Activated B cell treated with CpG ODN at 0.5 μM for 24 hours (primary cell): ENCODE results near the gene TASOR2. TPM values are rescaled to one million over a fixed set of nuclear protein-coding genes. Genes with fewer than 3 reads are reported as not detected.

Experiments used
- ATAC-seq: fragments of 200-7000 bp; cut with Tn5 transposase; one replicate; pipeline ENCODE4 v1.10.0; 2021; ENCODE audit warnings: low read depth, mild to moderate bottlenecking, moderate library complexity
- CTCF ChIA-PET: fragments of 350-600 bp; sonication (Branson Sonifier 250); formaldehyde crosslinking; loops from one replicate; lab custom pipeline; 2021; ENCODE audit warnings: antibody characterized with exemption; lab: Charles Lee
- POLR2A ChIA-PET: fragments of 350-600 bp; sonication (Branson Sonifier 250); formaldehyde crosslinking; loops from one replicate; lab custom pipeline; 2021; ENCODE audit warnings: antibody characterized with exemption; lab: Charles Lee
- DNase-seq: peaks from one replicate; pipeline ENCODE4 v3.0.0; 2022
- H3K27ac Mint-ChIP-seq: one replicate; pipeline ENCODE4 v1.8.0; 2020; ENCODE audit warnings: mixed read lengths
- H3K27me3 Mint-ChIP-seq: one replicate; pipeline ENCODE4 v1.8.0; 2021; ENCODE audit warnings: mixed read lengths
- H3K36me3 Mint-ChIP-seq: one replicate; pipeline ENCODE4 v1.8.0; 2021; ENCODE audit warnings: low read depth, mixed read lengths
- H3K4me1 Mint-ChIP-seq: one replicate; pipeline ENCODE4 v1.8.0; 2021; ENCODE audit warnings: mixed read lengths
- H3K4me3 Mint-ChIP-seq: one replicate; pipeline ENCODE4 v1.8.0; 2020; ENCODE audit warnings: mild to moderate bottlenecking, mixed read lengths
- H3K9me3 Mint-ChIP-seq: one replicate; pipeline ENCODE4 v1.8.0; 2020; ENCODE audit warnings: mixed read lengths
- CTCF ChIP-seq: fragments of 200-600 bp; IDR thresholded peaks from one replicate; pipeline ENCODE4 v1.8.0; 2022; ENCODE audit warnings: antibody characterized with exemption, mild to moderate bottlenecking
- intact Hi-C: fragments of 100-400 bp; cut with micrococcal nuclease; formaldehyde crosslinking; loops from one replicate; pipeline ENCODE4 v1.15.1; 2024
- total RNA-seq: library from RNA; stranded (reverse); gene quantifications from 2 replicates; pipeline ENCODE4 v1.2.3, GENCODE V29; 2022

The TASOR2 gene
- total RNA-seq, 1 donor from 2014 or later: 81.4 TPM

DNA sequence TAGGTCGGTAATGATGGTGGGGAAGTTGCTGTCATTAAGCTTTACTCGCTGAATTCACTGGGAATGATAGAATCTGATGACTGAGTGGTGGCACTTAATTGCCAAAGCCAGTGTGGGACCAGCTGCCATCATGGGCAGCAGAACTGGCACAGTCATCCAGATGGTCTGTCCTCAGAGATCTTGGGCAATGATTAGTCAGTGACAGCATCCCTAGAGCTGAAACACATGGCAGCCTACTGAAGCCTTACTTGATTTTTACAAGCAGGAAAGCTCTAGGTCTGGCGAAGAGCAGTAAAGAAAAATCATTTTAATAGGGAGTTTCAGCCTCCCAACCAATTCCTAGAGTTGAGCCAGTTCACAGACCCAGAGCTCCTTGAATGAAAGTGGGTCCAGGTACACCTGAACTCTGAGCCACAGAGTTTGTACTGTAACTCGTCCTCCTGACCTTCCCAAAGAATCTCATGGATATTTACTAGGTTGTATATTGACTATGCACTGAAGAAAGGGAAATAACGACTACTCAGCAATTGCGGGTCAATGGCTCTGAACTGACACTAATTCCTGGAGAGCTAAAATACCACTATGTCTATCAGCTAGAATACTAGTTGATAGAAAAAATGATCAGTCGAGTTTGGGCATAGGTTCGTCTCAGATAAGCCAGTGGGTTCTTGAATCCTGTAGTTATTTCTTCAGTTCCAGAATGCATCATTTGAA is 13.8 kb upstream of the TASOR2 start:
- Mint-ChIP-seq H3K4me3 (no peak overlapping the region), H3K27ac (no peak overlapping the region), H3K27me3 (no peaks in the 10 kb centered on the region), H3K4me1 (peaks cover 8% of the 10 kb centered on the region), H3K9me3 (peaks cover 9% of the 10 kb centered on the region), H3K36me3 (no peaks in the 10 kb centered on the region)
- DNase-seq: no peak
- no peak for TF ChIP-seq CTCF
- ChIA-PET CTCF (no interaction called here), POLR2A (interaction anchor here (1.1 kb wide), 1 partner anchor 16 kb away, joined by 3 read pairs; no protein-coding TSS in a partner anchor)
- no peak for ATAC-seq
- intact Hi-C loops: no loop called here

DNA sequence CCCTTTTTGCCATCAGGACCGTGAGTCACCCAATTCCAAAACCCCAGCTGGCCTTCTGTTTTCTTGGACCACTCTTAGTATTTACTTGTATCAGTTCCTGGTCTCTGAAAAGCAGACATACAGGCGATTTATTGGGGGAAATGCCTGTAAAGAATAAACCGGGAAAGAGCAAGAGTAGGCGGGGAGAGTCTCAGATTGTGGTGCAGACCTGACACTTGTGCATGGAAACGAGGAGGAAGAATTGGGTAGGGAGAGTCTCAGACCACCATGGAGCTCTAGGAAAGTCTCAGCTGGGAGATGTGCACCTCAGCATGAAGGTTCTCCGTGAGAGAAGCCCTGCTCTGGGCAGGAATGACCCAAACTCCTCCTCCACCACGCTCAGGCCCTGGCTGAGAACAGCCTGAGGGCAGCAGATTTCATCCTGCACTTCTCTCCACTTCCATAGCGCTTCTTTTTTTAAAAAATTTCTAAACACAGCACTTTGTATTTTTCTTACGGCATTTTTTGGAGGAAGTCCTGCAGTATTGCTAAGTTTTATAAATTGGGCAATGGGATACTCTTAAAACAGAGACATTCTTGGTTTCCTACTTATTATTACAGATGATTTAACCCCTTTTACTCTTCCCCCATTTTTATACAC is 6.1 kb upstream of the TASOR2 start:
- CTCF ChIA-PET: interaction anchor here (1.3 kb wide), 1 partner anchor 13 kb away, joined by 4 read pairs; no protein-coding TSS in a partner anchor
- Mint-ChIP-seq H3K4me1 (no peaks in the 10 kb centered on the region), H3K27me3 (peaks cover 3% of the 10 kb centered on the region), H3K36me3 (no peaks in the 10 kb centered on the region), H3K4me3 (no peak overlapping the region), H3K9me3 (peaks cover 4% of the 10 kb centered on the region), H3K27ac (no peak overlapping the region)
- DNase-seq (no peak), ATAC-seq (no peak)
- no peak for TF ChIP-seq CTCF
- POLR2A ChIA-PET: no interaction called here
- intact Hi-C loops: no loop called here

DNA sequence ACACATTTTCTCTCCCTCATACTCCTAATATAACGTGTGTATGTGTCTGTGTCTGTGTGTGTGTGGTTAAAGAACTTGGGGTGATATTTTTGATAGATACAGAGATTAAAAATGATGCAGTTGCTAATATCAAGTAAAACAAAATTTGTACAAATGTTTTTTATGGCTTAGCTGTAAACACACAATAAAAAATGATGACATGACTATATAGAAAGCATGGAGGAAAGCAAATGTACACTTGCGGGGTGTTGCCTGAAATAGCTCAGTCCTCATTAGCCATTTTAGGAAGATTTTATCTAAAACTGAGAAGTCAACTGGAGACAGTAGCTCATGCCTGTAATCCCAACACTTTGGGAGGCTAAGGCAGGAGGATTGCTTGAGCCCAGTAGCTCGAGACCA is 5.6 kb upstream of the TASOR2 start:
- DNase-seq: no peak
- Mint-ChIP-seq H3K27me3 (peaks cover 3% of the 10 kb centered on the region), H3K27ac (no peak overlapping the region), H3K36me3 (no peaks in the 10 kb centered on the region), H3K4me1 (peaks cover 3% of the 10 kb centered on the region), H3K9me3 (peaks cover 2% of the 10 kb centered on the region), H3K4me3 (no peak overlapping the region)
- ATAC-seq: no peak
- CTCF ChIA-PET: no interaction called here
- intact Hi-C loops: no loop called here
- TF ChIP-seq CTCF: no peak
- POLR2A ChIA-PET: no interaction called here

- intact Hi-C loops: no loop called here
- no peak overlapping the region for H3K27ac Mint-ChIP-seq
- no peak for ATAC-seq
Measured at GRCh38 chr10:5679606-5680005, 5.0 kb upstream of the TASOR2 start.

More at GRCh38 chr10:5679606-5680005, 5.0 kb upstream of the TASOR2 start:
- Mint-ChIP-seq H3K4me1 (peaks cover 8% of the 10 kb centered on the region), H3K9me3 (no peaks in the 10 kb centered on the region), H3K36me3 (peaks cover 5% of the 10 kb centered on the region), H3K27me3 (peaks cover 3% of the 10 kb centered on the region), H3K4me3 (no peak overlapping the region)
- no peak for DNase-seq
- ChIA-PET CTCF (no interaction called here), POLR2A (no interaction called here)
- no peak for TF ChIP-seq CTCF
